GM21381 (cell line): ENCODE results near the gene AKAP7.

Experiments used
- ATAC-seq: cut with Tn5 transposase; IDR thresholded peaks from one replicate; pipeline ENCODE4 v1.9.1; 2021; ENCODE audit warnings: mild to moderate bottlenecking, moderate library complexity; ENCODE audit not compliant: unreplicated experiment

AKAP7 gene

DNA sequence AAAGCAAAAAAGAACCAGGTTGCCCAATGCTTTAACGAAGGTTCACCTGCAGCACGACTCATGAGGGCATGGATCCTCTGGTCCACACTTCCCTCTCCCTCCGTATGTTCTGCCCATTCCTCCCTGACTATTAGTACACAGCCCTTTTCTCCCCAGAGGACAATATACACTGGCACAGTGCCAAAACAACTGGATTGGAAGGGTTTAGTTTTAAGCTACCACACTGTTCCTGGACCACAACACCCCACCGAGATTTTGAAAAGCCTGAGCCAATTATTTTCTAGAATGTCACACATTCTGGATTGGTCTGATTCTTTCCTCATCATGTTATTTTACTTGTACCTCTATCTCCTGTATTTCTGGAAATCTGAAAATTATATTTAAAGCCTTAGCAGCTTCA, 2.9 kb upstream of the AKAP7 start:
- ATAC-seq = no peak

DNA sequence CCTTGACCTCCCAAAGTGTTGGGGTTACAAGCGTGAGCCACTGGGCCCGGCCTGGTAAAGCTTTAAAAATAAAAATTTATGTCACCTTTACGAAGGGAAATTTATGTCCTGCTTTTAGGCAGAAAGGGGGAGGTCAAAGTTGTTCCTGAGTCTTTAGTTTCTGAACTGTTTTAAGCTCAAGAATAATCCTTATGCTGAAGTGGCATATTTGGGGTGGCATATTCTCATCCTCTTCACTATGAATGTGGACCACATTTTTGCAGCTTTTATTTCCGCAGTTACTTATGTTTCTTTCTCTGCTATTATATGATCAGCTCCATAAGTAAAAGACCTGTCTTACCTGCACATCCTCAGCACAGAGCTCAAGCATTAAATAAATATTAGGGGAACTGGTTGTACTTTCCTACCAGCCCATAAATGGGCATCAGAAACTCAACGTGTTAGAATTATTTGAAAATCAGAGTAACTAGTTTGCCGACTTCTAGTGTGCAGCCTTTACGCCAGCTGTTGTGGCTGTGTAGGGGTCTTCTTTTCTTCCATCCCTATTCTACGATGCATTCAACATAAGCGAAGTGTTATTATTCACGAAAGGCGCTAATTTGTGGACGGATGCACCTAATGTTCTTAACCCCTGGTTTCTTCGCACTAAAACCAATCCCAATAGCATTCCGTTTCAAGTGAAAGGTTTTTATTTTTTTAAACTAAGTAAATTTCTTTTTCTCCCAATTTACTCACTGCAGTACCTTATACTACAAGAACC, 867 bp upstream of the AKAP7 start:
- no peak for ATAC-seq

DNA sequence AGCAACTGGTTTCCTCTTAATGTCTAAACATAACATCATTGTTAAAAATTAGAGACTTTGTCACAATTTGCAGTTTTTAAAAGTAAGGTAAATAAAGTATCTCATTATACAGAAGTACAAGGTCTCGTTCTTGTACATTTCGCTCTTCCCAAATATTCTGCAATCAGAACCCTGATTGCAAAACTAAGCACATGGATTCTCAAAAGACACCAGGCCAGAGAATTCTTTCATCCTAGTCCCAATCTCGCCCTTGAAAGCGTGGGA, 355 bp upstream of the AKAP7 start:
- ATAC-seq = no peak

DNA sequence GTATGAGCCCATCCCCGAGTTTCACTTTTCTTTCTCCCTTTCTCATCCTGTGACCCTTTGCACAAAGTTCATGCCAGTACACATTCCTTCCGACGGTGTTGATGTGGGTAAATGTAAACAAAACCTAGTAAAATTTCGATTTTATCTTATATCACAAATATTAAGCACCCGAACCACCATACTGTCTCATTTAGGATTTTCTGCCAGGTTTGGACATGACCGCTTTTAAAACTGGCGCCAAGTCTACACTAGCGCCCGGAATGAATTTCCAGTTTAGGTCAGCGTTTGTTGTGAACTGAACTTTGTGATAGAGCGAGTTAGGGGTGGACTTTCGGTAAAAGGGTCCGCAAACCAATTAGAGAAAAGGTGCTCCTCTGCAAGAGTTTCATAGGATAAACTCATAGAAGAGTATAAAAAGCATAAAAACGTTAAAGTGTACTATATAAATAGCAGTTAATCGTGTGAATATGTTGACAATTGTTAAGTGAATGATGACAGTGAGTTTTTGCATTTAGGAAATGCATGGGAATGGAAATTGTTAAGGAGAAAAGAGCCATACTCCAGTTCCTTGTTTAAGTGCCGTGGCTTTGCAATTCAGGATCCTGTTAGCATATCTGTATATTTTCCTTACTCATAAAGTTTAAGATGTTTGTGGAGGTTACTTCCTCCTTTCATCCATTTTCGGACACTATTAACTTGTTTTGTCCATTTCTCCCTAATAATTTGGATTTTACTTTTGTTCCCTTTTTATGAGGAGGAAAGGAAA, 937 bp downstream of the AKAP7 start:
- peak; percentile 22 for ATAC-seq

DNA sequence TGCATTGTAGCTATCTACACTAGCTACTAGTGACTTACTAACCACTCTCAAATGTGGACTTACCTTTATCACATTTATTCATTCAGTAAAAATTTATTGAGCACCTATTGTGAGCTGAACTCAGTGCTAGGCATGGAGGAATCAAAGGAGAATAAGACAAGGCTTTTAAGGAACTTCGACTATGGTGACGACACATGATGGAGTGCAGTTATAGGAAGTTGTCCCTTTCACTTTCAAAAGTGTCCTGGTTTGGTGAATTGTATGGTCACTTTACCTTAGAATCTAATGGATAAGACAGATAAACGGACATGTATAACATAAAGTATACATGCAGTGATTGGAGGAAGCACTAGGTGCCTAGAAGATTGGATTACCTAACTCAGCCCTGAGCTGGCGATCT, 4.3 kb downstream of the AKAP7 start:
- ATAC-seq = no peak

DNA sequence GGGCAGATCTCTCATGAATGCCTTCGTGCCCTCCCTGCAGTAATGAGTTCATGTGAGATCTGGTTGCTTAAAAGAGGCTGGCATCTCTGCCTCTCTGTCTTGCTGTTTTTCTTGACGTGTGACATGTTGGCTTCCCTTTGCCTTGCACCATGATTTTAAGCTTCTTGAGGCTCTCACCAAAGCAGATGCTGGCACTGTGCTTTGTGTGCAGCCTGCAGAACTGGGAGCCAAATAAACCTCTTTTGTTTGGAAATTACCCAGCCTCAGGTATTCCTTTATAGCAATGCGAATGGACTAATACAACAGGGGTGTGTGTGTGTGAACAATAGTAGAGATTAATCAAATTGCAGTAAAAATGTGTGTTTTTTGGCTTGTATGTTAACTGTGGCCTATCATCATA, 8.1 kb downstream of the AKAP7 start:
- ATAC-seq = no peak

DNA sequence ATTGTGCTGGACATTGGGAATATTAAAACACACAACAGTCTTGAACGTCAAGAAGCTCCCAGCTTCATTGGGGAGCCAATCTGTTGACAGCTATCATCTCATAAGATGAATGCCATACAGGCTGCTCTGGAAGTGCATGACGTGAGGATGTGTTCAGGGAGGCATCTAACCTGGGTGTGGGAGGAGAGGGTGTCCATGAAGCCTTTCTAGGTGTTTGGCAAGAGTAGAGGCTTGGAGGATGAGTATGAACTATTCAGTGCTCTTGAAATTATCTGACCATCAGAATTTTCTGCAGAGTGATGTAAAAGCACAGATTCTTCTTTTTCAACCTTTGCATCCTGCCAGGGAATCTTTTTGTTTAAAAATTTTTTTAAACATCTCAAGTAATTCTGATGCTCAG, 11.6 kb downstream of the AKAP7 start:
- no peak for ATAC-seq

DNA sequence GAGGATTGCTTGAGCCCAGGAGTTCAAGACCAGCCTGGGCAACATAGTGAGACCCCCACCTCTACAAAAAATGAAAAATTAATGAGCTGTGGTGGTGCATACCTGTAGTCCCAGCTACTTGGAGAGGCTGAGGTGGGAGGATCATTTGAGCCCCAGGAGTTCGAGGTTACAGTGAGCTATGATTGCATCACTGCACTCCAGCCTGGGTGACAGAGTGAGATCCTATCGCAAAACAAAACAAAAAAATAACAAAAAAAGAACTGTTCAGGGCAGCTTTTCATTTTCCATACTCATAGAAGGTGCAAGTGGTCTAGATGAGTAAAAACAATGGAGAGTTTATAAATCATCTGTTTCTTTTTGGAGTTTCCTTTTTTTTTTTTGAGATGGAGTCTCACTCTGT, 21.1 kb downstream of the AKAP7 start:
- no peak for ATAC-seq

DNA sequence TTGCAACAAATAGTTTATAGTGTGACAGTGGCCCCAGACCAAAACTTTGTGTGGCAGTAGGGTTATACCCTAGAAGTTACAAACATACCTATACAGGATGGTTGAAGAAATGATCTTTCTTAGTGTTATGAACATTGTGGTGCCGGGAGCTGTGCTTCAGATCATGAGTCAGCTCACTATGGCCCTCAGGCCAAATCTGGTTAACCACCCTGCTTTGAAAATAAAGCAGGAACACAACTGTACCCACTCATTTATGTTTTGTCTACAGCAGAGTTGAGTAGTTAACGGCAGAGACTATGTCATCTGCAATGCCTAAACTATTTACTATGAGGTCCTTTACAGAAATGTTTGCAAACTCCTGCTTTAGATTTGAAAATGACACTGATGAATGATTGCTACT, 24.3 kb downstream of the AKAP7 start:
- no peak for ATAC-seq

DNA sequence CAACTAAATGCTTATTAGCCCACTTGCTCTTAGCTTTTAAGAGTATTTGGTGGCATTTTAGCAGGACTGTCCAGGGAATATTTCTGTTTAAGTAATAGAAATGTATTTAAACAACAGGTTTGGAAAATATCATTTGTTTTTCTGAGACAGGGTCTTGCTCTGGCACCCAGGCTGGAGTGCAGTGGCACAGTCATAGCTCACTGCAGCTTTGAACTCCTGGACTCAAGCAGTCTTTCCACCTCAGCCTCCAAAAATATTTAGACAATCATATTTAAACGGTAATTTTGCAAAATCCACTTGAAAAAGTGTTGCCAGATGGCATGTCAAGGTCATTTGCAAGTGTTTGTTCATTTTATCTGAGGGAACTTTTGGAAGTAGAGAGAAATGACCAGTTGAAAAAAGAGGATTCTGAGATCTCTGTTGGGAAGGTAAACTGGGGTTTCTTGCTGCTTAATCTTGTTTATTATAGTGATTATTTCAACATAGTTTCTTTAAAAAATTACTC, 25.0 kb downstream of the AKAP7 start:
- no peak for ATAC-seq

DNA sequence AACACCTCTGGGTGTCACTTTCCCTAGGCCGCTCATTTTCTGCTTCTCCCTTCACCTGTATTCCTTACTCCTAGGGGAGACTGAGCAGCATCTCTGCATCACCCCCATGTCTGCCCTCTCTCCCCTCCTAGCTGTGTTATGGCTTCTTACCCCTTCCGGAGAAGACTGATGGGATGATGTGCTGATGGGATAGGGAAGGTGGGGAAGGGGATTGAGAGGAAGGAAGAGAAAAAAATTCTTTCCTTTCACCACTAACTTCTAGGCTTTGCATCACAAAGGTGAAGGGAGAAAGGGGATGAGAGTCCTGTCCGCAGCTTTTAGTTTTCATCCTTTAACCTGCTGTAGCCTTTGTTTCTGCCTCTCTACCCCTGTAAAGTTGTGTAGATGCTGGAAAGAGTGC, 26.7 kb downstream of the AKAP7 start:
- ATAC-seq = no peak

DNA sequence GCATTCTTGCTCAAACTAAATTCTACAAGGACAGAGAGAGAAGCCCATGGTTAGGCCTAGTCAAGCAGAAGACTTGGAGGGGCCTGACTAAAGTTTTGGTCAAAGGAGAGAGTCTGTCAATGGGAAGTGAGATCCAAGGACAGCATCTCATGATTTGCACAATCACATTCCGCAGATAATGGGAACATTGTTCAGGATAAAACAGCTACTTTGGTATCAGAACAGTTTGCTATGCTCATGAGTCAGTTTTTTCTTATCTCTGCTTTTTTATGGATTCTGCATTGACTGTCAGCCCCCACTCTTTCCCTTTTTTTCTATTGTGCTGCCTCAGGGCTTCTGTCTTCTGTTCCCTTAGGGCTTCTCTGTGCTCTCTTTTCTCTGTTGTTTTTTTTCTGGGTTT, 28.6 kb downstream of the AKAP7 start:
- ATAC-seq = no peak

DNA sequence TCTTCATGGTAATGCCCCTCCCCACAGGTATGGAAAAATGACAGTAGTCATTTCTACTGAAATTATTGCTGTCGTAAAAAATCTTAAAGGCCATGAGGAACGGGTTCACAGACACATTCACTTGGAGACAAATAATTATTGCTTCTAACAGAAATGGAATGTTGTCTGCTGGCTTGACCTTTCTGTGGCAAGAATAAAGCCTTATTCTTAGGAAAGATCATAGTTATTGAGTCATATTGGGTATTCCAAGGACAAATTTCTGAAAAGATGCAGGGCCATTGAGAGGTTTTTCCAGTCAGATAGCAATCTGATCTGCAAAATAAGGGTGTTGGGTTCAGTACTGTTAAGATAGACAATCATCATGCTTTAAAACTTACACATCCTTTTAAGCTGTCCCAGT, 29.2 kb downstream of the AKAP7 start:
- no peak for ATAC-seq

DNA sequence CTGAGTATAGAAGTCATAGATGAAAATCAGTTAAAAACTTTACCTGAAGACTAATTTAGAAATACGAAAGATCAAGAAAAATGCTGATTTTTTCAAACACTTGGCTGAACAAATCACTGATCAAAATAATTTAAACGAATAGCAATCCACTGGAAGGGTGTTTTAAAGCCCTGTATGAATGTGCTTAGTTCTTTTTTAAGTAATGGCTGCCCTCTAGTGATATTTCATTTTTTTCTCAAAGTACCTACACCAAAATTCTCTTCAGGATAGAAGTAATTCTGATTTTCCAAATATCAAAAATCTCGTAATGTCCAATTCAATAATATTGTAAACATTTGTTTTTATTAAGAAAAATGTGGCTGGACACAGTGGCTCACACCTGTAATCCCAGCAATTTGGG, 32.5 kb downstream of the AKAP7 start:
- ATAC-seq = no peak

DNA sequence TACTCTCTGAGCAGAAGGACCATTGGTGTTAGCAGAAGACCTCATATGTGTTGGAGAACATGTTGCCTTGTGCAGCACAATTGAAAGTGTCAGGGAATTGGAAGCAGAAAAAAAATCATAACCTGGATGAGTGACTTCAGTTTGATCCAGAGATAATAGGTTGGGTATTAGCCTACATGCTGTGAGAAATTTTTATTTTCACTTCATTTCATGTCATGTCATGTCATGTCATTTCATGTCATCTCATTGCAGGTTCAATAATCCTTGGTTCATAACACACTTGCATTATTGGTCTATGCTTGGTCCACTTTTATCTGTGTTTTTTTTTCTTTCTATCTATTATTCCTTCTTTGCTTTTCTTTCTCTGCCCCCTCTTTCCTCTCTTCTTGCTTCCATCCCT, 34.3 kb downstream of the AKAP7 start:
- no peak for ATAC-seq

DNA sequence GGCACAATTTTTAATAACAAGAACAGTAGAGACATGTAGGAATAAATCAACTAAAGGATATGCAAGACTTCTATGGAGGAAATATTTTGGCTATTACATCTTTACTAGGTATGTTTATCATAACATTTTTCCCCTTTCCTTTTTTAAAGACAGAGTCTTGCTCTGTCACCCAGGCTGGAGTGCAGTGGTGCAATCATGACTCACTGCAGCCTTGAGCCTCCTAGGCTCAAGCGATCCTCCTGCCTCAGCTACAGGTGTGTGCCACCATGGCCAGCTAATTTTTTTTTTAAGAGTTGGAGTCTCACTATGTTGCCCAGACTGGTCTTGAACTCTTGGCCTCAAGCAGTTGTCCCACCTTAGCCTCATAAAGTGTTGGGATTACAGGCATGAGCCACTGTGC, 37.0 kb downstream of the AKAP7 start:
- no peak for ATAC-seq

DNA sequence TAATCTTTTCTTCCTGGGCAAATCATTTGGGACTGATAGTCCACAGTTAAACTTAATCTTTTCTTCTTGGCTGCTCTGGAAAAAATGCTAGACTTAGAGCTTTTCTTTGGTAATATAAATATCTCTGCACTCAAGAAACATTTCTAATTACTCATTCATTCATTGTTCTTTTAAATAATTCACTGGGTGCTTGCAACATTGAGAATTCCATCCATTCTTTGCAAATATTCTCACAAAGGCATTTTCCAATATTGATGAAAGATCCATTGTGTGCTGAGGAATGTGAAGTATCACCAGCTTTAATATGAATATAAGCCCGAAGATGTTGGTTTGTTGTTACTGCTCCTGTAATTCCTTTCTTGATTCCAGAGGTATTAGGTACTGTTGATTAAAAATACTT, 38.4 kb downstream of the AKAP7 start:
- no peak for ATAC-seq

DNA sequence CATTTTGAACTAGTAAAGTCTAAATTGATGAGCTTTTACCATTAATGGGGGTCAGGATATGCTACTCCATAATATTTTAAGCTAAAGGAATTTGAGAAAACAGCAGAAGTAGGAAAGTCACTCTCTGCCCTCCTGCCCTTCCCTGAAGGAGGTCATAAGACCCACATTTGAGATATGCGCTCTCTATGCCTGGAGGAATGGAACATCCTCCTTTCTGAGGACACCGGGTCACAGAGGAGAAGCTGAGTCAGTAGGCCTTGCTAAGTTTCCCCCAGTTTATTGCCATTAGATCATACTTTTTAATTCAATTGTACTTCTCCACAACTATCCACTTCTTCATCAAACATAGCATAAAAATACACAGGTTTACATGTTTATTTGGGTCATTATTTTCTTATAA, 40.3 kb downstream of the AKAP7 start:
- ATAC-seq = no peak

DNA sequence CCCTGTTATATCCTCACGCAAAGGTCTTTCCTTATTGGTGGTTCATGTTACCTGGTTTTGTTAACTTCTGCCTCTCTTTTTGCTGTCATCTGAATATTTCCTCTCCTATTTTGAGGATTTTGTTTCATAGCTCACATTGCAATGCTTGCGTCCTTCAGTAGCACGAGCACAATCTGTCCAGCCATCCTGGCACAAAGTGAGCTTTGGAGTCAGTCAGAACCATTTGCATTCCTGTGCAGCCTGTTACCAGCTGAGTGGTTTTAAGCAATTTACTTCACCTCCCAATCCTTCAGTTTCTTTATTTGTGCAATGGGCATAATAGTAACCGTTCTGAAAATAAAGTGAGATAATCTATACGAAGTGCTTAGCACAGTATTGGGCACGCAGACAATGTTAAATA, 42.7 kb downstream of the AKAP7 start:
- no peak for ATAC-seq

DNA sequence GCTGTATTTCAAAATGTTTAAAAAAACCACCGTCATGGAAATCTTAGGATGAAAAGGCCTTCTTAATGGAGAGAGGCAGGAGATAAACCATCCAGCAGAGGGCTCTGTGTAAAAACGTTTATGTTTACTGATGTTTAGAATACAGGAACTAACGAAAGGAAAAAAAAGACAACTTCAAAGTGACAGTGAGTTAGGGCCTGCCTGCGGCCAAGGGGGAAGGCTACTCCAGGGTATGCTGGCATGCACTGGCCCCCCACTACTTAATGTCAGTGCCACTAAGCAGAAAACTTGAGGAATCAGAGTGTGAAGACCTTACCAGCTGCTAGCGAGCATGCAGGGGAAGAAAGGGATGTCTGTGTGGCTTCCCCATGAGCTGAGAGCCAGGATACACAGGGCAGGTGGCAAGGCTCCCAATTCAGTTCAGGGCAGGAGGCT, 47.7 kb downstream of the AKAP7 start:
- no peak for ATAC-seq

DNA sequence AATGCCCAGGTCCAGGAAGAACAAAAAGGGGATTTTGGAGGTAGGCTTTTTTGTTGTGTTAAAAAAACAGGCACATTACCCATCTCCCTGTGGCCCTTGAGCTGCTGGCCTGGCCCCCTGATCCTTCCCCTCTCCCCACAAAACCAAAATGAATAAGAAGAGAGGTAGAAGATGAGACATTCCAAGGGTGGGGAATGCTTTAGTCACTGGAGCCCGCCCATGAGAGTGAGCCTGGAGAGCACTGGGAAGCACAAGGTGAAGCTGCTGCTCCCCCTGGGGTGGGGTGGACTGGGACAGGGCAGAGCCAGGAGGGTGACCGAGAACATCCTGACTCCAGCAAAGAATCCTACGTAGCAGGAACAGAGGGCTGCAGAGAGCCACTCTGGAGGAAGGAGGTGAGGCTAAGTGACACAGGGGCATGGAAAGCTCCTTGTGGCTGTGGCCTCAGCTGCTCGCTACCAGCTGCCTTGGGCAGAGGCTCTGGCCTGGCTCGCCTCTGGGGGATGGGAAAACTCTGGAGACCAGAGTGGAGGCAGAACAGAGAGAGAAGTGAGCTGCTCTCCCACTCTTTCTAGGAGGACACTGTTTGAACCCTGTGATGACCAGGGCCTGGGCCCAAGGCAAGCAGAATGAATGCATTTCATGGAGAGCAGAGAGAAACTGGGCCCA, 48.3 kb downstream of the AKAP7 start:
- no peak for ATAC-seq

DNA sequence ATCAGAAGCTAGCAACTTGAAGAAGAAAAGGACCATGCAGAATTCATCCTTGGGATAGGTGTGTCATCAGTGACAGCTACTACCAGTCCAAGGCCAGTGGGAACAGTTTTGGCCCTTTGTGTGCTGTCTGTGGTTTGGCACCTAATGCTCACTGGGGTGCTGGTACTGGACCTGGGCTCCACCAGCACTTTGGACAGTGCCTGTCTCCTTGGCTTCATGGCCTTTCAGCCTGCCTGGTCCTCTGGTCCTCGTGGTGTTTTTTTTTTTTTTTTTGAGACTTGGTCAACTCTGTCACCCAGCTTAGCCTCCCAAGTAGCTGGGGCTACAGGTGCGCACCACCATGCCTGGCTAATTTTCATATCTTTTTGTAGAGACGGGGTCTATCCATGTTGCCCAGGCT, 56.3 kb downstream of the AKAP7 start:
- no peak for ATAC-seq
